CD4-positive, alpha-beta T cell treated with Interferon alpha-2 for 1 hour (primary cell): Measurements from ENCODE around the gene CAMTA1.

Experiments
- DNase-seq, 2 donors: peaks; one replicate each; pipeline ENCODE4 v3.0.0-alpha.2; 2020 to 2022

CAMTA1 gene

GRCh38 chr1:7617826-7618225, 832.6 kb downstream of the CAMTA1 start:
- no peak for DNase-seq

- no peak for DNase-seq
These were observed 834.9 kb downstream of the CAMTA1 start for GRCh38 chr1:7620196-7620595.

GRCh38 chr1:7621334-7622219, 836.3 kb downstream of the CAMTA1 start:
- DNase-seq, result no peak

GRCh38 chr1:7623842-7624241, 838.6 kb downstream of the CAMTA1 start:
- no peak for DNase-seq

GRCh38 chr1:7624791-7625355, 839.6 kb downstream of the CAMTA1 start:
- no peak for DNase-seq

- DNase-seq, result no peak
These were observed 840.1 kb downstream of the CAMTA1 start for GRCh38 chr1:7625401-7625800.

- DNase-seq, result no peak
These were observed 843.0 kb downstream of the CAMTA1 start for GRCh38 chr1:7628273-7628672.

- no peak for DNase-seq
These were observed 843.8 kb downstream of the CAMTA1 start for GRCh38 chr1:7629011-7629410.

GRCh38 chr1:7629465-7630195, 844.4 kb downstream of the CAMTA1 start:
- DNase-seq, result no peak

GRCh38 chr1:7630378-7630777, 845.1 kb downstream of the CAMTA1 start:
- no peak for DNase-seq

- DNase-seq, result no peak
These were observed 846.9 kb downstream of the CAMTA1 start for GRCh38 chr1:7632176-7632575.

GRCh38 chr1:7632681-7633080, 847.4 kb downstream of the CAMTA1 start:
- DNase-seq, result no peak

GRCh38 chr1:7633506-7634245, 848.4 kb downstream of the CAMTA1 start:
- DNase-seq, result no peak

- DNase-seq, result no peak
These were observed 849.4 kb downstream of the CAMTA1 start for GRCh38 chr1:7634546-7635240.

GRCh38 chr1:7636795-7637526, 851.7 kb downstream of the CAMTA1 start:
- DNase-seq, result no peak

- DNase-seq, result no peak
These were observed 852.8 kb downstream of the CAMTA1 start for GRCh38 chr1:7638078-7638477.

- DNase-seq, result no peak
These were observed 854.3 kb downstream of the CAMTA1 start for GRCh38 chr1:7639435-7640131.

GRCh38 chr1:7640350-7640749, 855.1 kb downstream of the CAMTA1 start:
- DNase-seq, result no peak

- DNase-seq, result no peak
These were observed 855.8 kb downstream of the CAMTA1 start for GRCh38 chr1:7640920-7641585.
